ENCODE data around the gene SUOX. TPM values are rescaled to one million over a fixed set of nuclear protein-coding genes. Genes with fewer than 3 reads are reported as not detected.
"Not testable (repeated sequence)": the region's sequence is repeated elsewhere in the genome, so short reads cannot be mapped to it uniquely, and the experiment has no call there.

SUOX gene
- total and polyA plus RNA-seq, 2 experiments from 2014 or later: 25.6 to 30.2 TPM

- WGBS (ENCODE audit: low lambda C conversion rate, missing lambda C conversion rate): 2% methylated on average over 43 of the region's 50 CpGs
- DNase-seq (ENCODE audit: low spot score): peak; percentile 98
- H3K27me3 ChIP-seq: no peaks in the 10 kb centered on the region
Observed at GRCh38 chr12:56041552-56042429, 44.7 kb downstream of the SUOX start, which contains the start of gene RPS26. TSS of gene RPS26 (plus strand) at chr12:56041918. CDS start at chr12:56042167, 249 bp downstream.

GRCh38 chr12:56042430-56042813 lies 45.3 kb downstream of the SUOX start:
- H3K36me3 ChIP-seq (replicated peaks; ENCODE audit: insufficient read depth, low read depth); DNase-seq (ENCODE audit: low spot score); H3K9me3 ChIP-seq (ENCODE audit: low read depth); H3K9me2 ChIP-seq (replicated peaks; ENCODE audit: insufficient read depth); H3K27me3 ChIP-seq: not testable (repeated sequence)
- Histone ChIP-seq H2AFZ (peak overlapping the region; percentile 89), H3K4me3 (peak overlapping the region; percentile 67), H3K4me1 (ENCODE audit: insufficient read depth) (peaks cover 14% of the 10 kb centered on the region), H4K20me1 (ENCODE audit: insufficient read depth, poor library complexity, severe bottlenecking) (peaks cover 15% of the 10 kb centered on the region), H3K4me2 (peak overlapping the region; percentile 82), H3K27ac (peak overlapping the region; percentile 97), H3K79me2 (peaks cover 30% of the 10 kb centered on the region)
- WGBS (ENCODE audit: low lambda C conversion rate, missing lambda C conversion rate): 5% methylated on average over 20 of the region's 20 CpGs

More at GRCh38 chr12:56041552-56042429, 44.7 kb downstream of the SUOX start, which contains the start of gene RPS26:
- H4K20me1 ChIP-seq (ENCODE audit: insufficient read depth, poor library complexity, severe bottlenecking): peaks cover 15% of the 10 kb centered on the region
- H3K79me2 ChIP-seq: peaks cover 30% of the 10 kb centered on the region
- no peaks in the 10 kb centered on the region for H3K9me3 ChIP-seq (ENCODE audit: low read depth)
- peak within 1 kb of the TSS; percentile 89 for H2AFZ ChIP-seq
- peak within 1 kb of the TSS; percentile 67 for H3K4me3 ChIP-seq
- peak within 1 kb of the TSS; percentile 82 for H3K4me2 ChIP-seq
- peak within 1 kb of the TSS; percentile 97 for H3K27ac ChIP-seq
- TF ChIP-seq EZH2phosphoT487 (IDR thresholded peaks at IDR 0.05; ENCODE audit: low read depth, severe bottlenecking, unreplicated experiment): no peak
- no peak for TF ChIP-seq EZH2 (IDR thresholded peaks at IDR 0.05; ENCODE audit: borderline replicate concordance)
- TF ChIP-seq, protein P1, sequence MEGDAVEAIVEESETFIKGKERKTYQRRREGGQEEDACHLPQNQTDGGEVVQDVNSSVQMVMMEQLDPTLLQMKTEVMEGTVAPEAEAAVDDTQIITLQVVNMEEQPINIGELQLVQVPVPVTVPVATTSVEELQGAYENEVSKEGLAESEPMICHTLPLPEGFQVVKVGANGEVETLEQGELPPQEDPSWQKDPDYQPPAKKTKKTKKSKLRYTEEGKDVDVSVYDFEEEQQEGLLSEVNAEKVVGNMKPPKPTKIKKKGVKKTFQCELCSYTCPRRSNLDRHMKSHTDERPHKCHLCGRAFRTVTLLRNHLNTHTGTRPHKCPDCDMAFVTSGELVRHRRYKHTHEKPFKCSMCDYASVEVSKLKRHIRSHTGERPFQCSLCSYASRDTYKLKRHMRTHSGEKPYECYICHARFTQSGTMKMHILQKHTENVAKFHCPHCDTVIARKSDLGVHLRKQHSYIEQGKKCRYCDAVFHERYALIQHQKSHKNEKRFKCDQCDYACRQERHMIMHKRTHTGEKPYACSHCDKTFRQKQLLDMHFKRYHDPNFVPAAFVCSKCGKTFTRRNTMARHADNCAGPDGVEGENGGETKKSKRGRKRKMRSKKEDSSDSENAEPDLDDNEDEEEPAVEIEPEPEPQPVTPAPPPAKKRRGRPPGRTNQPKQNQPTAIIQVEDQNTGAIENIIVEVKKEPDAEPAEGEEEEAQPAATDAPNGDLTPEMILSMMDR (IDR thresholded peaks at IDR 0.05; ENCODE audit: poor library complexity): peak; percentile 71
- no peaks in the 10 kb centered on the region for H3K9me2 ChIP-seq (replicated peaks; ENCODE audit: insufficient read depth)
- H3K36me3 ChIP-seq (replicated peaks; ENCODE audit: insufficient read depth, low read depth): no peaks in the 10 kb centered on the region
- peaks cover 14% of the 10 kb centered on the region for H3K4me1 ChIP-seq (ENCODE audit: insufficient read depth)

DNA sequence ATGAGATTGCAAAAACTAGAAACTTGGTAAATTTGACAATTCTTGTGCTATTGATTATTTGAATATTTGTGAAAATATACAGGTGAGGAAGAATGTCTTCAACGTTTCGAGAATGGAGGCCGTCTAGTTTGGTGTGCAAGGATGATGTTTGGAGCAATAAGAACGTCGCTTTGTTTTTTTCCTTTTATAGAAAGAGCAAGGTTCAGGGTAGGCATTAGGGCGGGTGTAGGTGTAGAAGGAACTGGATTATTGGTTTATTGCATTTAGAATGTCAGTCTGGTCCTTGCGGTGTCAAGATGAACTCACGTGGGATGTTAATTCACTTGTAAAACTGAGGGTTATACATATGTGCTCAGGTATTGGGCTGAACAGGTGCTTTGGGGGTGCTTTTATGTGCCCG lies 45.8 kb downstream of the SUOX start:
- 51% methylated on average over 9 of the region's 9 CpGs for WGBS (ENCODE audit: low lambda C conversion rate, missing lambda C conversion rate)

More for the DNA sequence above, 45.8 kb downstream of the SUOX start:
- Histone ChIP-seq H3K36me3 (replicated peaks; ENCODE audit: insufficient read depth, low read depth) (no peaks in the 10 kb centered on the region), H3K4me1 (ENCODE audit: insufficient read depth) (peaks cover 14% of the 10 kb centered on the region), H4K20me1 (ENCODE audit: insufficient read depth, poor library complexity, severe bottlenecking) (peaks cover 15% of the 10 kb centered on the region), H3K27me3 (no peaks in the 10 kb centered on the region), H3K9me2 (replicated peaks; ENCODE audit: insufficient read depth) (no peaks in the 10 kb centered on the region), H3K4me2 (peak overlapping the region; percentile 82), H3K4me3 (peak overlapping the region; percentile 67), H3K79me2 (peaks cover 30% of the 10 kb centered on the region), H3K27ac (peak overlapping the region; percentile 97), H2AFZ (no peak overlapping the region), H3K9me3 (ENCODE audit: low read depth) (no peaks in the 10 kb centered on the region)
- no peak for TF ChIP-seq EZH2phosphoT487 (IDR thresholded peaks at IDR 0.05; ENCODE audit: low read depth, severe bottlenecking, unreplicated experiment)
- TF ChIP-seq, protein P1 (IDR thresholded peaks at IDR 0.05; ENCODE audit: poor library complexity): no peak
- no peak for TF ChIP-seq EZH2 (IDR thresholded peaks at IDR 0.05; ENCODE audit: borderline replicate concordance)
- DNase-seq (ENCODE audit: low spot score): no peak

Data from hepatocyte (in vitro differentiated cells).